Cardiac muscle cell (in vitro differentiated cells and primary cell): Measurements from ENCODE around the gene SYNE2. TPM values are rescaled to one million over a fixed set of nuclear protein-coding genes. Genes with fewer than 3 reads are reported as not detected.

Experiments used
- DNase-seq, 2 donors: peaks; one replicate each; pipeline versions ENCODE4 v3.0.0 to v3.0.0-alpha.2; 2010 to 2017; ENCODE audit warnings: low read depth in 1 of 2, low spot score in 1 of 2
- H3K27ac ChIP-seq: fragments of 200-600 bp; sonication (generic); 2 replicates; pipeline ENCODE4 v1.5.1; 2016
- H3K27me3 ChIP-seq: fragments of 200-600 bp; sonication (generic); 2 replicates; pipeline ENCODE4 v1.6.0; 2016; ENCODE audit warnings: control low read depth
- H3K36me3 ChIP-seq: fragments of 200-600 bp; sonication (generic); 2 replicates; pipeline ENCODE4 v1.5.1; 2016; ENCODE audit warnings: control low read depth
- H3K4me1 ChIP-seq: fragments of 200-600 bp; sonication (generic); 2 replicates; pipeline ENCODE4 v1.8.1; 2017; ENCODE audit warnings: low read depth, mild to moderate bottlenecking, mixed run types
- H3K4me3 ChIP-seq: fragments of 200-600 bp; sonication (generic); 2 replicates; pipeline ENCODE4 v1.5.1; 2016; ENCODE audit warnings: mild to moderate bottlenecking
- H3K9me3 ChIP-seq: fragments of 200-600 bp; sonication (generic); 2 replicates; pipeline ENCODE4 v1.5.1; 2017; ENCODE audit warnings: low read depth, mild to moderate bottlenecking, control low read depth
- polyA plus RNA-seq: library from polyadenylated mRNA; unstranded; fragments of >200 nt; fragmentation: Nextera tagmentation; extraction: Ambion mirVana; gene quantifications from 2 replicates; pipeline ENCODE4 v1.2.1, GENCODE V29; 2016
- total RNA-seq: library from RNA; depleted of rRNA; stranded (reverse); fragments of >200 nt; gene quantifications from 2 replicates; pipeline ENCODE4 v1.2.3, GENCODE V29; 2016
- TF ChIP-seq, protein P1 (sequence below): IDR thresholded peaks from 2 replicates; pipeline ENCODE4 v1.5.1; 2012; ENCODE audit warnings: low read depth, mild to moderate bottlenecking, low read length

Gene SYNE2
- total and polyA plus RNA-seq, 2 experiments from 2014 or later: 36.0 to 95.2 TPM

DNA sequence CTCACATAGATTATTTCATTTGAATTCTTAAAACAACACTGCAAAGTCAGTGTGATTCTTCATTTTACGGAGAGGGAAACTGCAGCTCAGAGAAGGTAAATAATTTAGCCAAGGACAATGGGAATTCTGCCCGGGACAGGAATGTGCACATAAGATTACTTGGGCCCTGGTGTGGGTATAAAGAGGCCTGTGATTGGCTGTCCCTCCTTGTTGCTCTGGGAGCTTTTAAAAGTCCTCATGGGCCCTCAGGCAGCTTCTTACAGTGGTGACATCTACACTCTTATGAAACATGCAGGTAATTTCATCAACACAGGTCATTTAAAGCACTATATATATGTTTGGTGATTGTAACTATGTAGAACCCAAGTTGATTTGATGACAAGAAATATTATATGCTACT lies 341.0 kb downstream of the SYNE2 start:
- TF ChIP-seq, protein P1, sequence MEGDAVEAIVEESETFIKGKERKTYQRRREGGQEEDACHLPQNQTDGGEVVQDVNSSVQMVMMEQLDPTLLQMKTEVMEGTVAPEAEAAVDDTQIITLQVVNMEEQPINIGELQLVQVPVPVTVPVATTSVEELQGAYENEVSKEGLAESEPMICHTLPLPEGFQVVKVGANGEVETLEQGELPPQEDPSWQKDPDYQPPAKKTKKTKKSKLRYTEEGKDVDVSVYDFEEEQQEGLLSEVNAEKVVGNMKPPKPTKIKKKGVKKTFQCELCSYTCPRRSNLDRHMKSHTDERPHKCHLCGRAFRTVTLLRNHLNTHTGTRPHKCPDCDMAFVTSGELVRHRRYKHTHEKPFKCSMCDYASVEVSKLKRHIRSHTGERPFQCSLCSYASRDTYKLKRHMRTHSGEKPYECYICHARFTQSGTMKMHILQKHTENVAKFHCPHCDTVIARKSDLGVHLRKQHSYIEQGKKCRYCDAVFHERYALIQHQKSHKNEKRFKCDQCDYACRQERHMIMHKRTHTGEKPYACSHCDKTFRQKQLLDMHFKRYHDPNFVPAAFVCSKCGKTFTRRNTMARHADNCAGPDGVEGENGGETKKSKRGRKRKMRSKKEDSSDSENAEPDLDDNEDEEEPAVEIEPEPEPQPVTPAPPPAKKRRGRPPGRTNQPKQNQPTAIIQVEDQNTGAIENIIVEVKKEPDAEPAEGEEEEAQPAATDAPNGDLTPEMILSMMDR: no peak
- peaks cover 28% of the 10 kb centered on the region for H3K4me1 ChIP-seq
- no peaks in the 10 kb centered on the region for H3K9me3 ChIP-seq
- H3K36me3 ChIP-seq: no peaks in the 10 kb centered on the region
- no peaks in the 10 kb centered on the region for H3K27me3 ChIP-seq
- no peak overlapping the region for H3K4me3 ChIP-seq
- H3K27ac ChIP-seq: no peak overlapping the region
- DNase-seq: no peak

DNA sequence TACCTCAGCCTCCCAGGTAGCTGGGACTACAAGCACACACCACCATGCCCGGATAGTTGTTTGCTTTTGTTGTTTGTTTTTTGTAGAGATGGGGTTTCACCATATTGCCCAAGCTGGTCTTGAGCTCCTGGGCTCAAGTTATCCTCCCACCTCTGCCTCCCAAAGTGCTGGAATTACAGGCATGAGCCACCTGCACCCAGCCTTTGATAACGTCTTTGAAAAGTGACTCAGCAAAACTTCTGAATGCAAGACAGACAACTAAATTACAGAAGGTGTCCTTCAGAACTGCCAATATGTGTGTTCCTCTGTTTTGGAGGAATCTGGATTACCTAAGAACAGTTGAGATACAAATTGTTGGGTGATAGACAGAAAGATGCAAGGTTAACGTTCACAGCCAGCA lies 341.6 kb downstream of the SYNE2 start:
- peaks cover 28% of the 10 kb centered on the region for H3K4me1 ChIP-seq
- TF ChIP-seq, protein P1: no peak

GRCh38 chr14:64195199-64195598 lies 342.4 kb downstream of the SYNE2 start:
- H3K4me1 ChIP-seq: peaks cover 34% of the 10 kb centered on the region
- no peaks in the 10 kb centered on the region for H3K36me3 ChIP-seq
- H3K27me3 ChIP-seq: no peaks in the 10 kb centered on the region
- no peak for DNase-seq
- peak overlapping the region; percentile 49 for H3K27ac ChIP-seq
- no peaks in the 10 kb centered on the region for H3K9me3 ChIP-seq
- no peak overlapping the region for H3K4me3 ChIP-seq
- TF ChIP-seq, protein P1: no peak

More for the DNA sequence above, 341.6 kb downstream of the SYNE2 start:
- Histone ChIP-seq H3K9me3 (no peaks in the 10 kb centered on the region), H3K27me3 (no peaks in the 10 kb centered on the region), H3K36me3 (no peaks in the 10 kb centered on the region), H3K27ac (no peak overlapping the region), H3K4me3 (no peak overlapping the region)
- DNase-seq: no peak

- Histone ChIP-seq H3K9me3 (no peaks in the 10 kb centered on the region), H3K4me3 (no peak overlapping the region), H3K4me1 (peaks cover 42% of the 10 kb centered on the region), H3K27me3 (no peaks in the 10 kb centered on the region), H3K36me3 (no peaks in the 10 kb centered on the region), H3K27ac (peak overlapping the region; percentile 76)
- DNase-seq: no peak
- TF ChIP-seq, protein P1: no peak
Observed at GRCh38 chr14:64196056-64196455, 343.3 kb downstream of the SYNE2 start.

DNA sequence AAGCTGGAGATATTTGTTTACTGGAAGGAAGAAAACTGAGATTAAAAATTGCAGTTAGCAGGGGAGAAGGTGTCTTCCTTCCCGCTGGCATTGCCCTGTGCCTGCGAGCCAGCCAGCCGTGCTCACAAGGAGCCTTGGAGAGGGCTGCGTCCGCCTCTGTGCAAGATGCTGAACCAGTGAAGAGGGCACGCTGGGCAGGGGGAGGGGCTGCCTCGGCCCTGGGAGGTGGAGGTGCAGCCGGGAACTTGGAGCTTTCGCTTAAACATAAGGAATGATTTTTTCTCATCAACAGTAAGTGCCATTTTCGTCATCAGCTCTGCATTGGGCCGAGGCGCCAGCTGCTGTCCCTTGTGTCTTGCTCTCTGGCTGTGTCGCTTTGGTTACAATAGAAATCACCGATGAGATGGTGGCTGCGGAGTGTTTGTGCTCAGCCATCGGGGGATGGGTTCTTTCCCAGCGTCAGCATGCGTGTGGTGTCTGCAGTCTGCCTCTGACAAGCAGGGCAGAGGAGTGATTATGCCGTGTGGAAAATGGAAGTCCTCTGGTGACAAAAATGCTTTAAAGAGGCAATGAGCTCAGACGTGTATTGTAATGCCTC lies 344.1 kb downstream of the SYNE2 start:
- Histone ChIP-seq H3K27ac (peak overlapping the region; percentile 76), H3K4me1 (peaks cover 44% of the 10 kb centered on the region), H3K9me3 (no peaks in the 10 kb centered on the region), H3K27me3 (no peaks in the 10 kb centered on the region), H3K36me3 (no peaks in the 10 kb centered on the region), H3K4me3 (peak overlapping the region; percentile 20)
- peak; percentile 63 to 76 for DNase-seq
- TF ChIP-seq, protein P1: no peak

DNA sequence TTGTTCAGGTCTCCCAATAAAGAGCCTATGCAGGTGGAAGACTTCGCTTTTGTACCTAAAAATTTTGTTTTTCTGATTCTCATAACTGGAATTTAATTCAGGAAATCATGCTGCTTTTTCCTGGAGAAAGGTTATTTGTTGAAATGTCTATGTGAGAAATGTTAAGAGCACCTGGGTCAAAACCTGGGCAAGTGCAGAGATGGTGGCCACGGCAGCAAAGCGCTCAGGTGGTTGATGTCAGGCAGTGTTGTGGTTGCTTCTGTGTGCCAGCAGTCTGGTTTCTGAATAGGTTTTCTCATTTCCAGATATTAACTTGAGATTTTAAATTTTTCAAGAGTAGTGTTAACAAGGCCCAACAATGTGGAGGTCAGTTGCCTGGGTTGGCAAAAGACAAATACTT lies 345.2 kb downstream of the SYNE2 start:
- Histone ChIP-seq H3K27ac (peak overlapping the region; percentile 76), H3K9me3 (no peaks in the 10 kb centered on the region), H3K27me3 (no peaks in the 10 kb centered on the region), H3K4me3 (no peak overlapping the region), H3K4me1 (peaks cover 44% of the 10 kb centered on the region), H3K36me3 (no peaks in the 10 kb centered on the region)
- TF ChIP-seq, protein P1: no peak
- DNase-seq: no peak
